Measurements from ENCODE around the gene NEMF.
"Not testable (repeated sequence)": the region's sequence is repeated elsewhere in the genome, so short reads cannot be mapped to it uniquely, and the experiment has no call there.

NEMF gene

DNA sequence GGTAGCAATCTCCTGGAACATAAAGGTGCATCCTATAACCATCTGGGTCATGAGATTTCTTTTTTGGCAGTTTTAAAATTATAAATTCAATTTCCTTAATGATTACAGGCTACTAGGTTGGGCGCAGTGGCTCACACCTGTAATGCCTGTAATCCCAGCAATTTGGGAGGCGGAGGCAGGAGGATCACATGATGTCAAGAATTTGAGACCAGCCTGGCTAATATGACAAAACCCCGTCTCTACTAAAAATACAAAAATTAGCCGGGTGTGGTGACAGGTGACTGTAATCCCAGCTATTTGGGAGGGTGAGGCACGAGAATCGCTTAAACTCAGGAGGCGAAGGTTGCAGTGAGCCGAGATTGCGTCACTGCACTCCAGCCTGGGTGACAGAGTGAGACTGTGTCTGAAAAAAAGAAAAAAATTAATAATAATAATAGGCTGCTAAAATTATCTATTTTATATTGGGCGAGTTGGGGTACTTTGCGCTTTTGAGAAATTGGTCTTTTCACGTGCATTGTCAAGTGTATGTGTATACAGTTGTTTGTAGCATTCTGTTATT is 23.1 kb upstream of the NEMF start:
- DNase-seq, result no peak

GRCh38 chr14:49873548-49873947 is 21.0 kb upstream of the NEMF start:
- DNase-seq, result not testable (repeated sequence)

DNA sequence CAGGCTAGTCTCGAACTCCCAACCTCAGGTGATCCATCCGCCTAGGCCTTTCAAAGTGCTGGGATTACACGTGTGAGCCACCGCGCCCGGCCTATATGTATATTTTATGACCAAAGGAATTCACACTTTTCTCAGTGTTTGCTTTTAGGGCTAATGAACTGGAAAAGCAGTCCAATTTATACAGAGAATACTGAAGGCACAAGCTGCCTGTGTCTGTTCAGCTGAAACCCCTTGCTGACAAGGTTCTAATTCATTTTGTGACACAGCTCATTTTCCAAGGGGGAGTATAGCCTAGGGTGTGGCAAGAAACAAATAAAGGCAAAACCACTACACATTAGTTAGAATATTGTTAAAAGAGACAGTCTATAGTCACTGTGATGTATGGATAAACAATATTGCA is 18.3 kb upstream of the NEMF start:
- no peak for DNase-seq

GRCh38 chr14:49868720-49869114 is 16.1 kb upstream of the NEMF start:
- DNase-seq, result no peak

GRCh38 chr14:49867831-49868719 is 15.5 kb upstream of the NEMF start:
- peak; percentile 98 for DNase-seq

DNA sequence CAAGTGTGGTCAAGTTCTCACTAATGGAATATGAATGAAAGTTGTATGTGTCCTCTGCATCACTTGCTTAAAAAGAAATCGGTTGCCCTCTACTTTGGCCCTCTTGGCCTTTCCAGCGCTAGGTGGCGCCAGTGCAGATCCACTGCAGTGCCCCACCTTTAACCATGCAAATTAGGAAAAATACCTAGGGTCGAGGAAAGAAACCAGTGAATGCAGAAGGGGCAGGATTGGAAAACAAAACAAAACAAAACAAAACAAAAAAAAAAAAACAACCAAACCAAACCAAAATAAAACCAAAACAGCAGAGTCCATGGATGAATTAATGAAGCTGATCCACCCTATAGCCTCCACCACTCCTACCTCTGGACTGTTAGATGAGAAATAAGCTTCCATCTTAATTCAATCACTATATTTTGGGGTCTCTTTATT is 12.9 kb upstream of the NEMF start:
- DNase-seq, result peak; percentile 87

- DNase-seq, result no peak
Observed at GRCh38 chr14:49863487-49864281, 11.1 kb upstream of the NEMF start.

GRCh38 chr14:49862089-49862673 is 9.6 kb upstream of the NEMF start:
- peak; percentile 77 for DNase-seq

- peak; percentile 60 for DNase-seq
Observed at GRCh38 chr14:49861699-49862088, 9.1 kb upstream of the NEMF start.

GRCh38 chr14:49860988-49861698 is 8.6 kb upstream of the NEMF start:
- no peak for DNase-seq

DNA sequence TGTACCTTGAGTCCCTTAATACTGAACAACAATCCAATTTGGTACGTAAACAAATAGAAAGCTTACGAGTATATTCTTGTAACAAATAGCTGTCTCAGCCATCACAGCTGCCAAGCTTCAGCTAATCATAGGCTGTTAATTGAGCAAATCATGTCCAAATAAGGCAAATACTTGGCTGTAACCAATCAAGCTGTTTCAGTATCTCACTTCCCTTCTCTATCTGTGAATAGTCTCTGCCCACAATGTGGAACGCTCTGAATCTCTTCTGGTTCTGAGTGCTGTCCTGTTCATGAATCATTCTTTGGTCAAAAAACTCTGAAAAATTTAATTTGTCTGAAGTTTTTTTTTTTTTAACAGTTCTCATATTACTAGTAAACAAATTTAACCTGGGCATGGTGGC is 5.8 kb upstream of the NEMF start:
- DNase-seq, result no peak

DNA sequence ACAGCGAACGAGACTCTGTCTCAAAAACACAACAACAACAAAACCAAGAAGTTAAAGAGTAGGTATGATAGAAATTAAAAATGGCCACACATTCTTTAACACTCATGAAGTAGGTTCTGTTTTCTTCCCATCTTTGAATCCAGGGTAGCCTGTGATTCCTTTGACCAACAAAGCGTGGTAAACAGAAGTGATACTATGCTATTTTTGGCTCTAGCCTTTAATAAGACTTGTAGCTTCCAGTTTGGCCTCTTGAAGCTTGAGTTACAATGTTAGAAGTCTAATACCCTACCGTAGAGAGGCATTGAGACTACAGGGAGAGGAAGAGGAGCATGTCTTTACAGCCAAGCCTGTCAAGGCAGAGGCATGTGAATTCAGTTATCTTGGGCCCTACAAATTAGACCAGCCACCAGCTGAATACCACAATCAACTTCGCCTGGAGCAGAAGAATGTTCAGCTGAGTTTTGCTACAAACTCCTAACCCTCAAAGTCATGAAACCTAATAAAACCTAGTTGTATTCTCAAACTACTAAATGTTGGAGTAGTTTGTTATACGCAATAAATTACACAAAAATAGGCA is 4.9 kb upstream of the NEMF start:
- no peak for DNase-seq

GRCh38 chr14:49853572-49854375 is 1.2 kb upstream of the NEMF start:
- peak; percentile 64 for DNase-seq

- DNase-seq, result no peak
Observed at GRCh38 chr14:49853158-49853477, 530 bp upstream of the NEMF start.

- no peak for DNase-seq
Observed at GRCh38 chr14:49851813-49852212, 775 bp downstream of the NEMF start.

DNA sequence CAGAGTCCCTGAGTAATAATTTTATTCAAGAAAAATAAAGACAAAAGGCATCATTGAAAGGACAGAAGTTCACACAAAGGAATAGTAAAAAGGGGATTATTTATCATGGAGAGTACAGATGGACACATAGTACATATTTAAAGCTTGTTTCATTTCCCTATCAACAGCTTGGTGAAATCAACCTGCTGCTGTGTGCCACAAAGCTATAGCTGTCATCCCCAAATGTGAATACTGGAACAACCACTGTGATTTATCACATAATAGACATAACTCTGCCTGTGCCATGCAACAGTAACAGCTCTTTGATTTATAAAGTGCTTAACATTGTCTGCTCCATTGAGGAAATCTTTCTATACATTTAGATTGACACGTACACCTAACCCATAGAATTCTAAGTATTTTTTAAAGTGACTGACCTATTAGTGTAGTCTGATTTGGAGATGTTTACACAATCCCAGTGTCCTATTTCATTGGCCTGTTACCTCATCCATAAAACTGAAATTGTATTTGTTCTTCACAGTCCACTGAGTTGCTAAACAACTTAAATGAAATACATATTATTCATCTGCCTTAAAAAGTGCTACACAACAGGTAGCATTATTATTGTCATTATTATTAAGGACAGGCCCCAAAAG is 3.3 kb downstream of the NEMF start:
- DNase-seq, result no peak

- DNase-seq, result no peak
Observed at GRCh38 chr14:49828640-49829039, 23.9 kb downstream of the NEMF start.

DNA sequence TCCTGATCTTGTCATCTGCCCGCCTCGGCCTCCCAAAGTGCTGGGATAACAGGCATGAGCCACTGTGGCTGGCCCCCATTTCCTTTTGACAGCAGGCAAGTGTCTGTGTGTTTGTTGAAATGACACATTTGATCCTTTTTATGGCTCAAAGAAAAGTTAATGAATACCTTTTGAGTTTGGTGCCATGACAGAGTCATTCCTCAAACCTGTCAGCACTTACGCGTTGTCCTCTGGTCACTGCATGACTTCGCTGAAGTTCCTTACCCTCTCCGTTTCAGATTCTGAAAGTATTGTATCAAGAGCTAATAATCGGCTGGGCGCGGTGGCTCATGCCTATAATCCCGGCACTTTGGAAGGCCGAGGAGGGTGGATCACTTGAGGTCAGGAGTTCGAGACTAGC is 32.4 kb downstream of the NEMF start:
- DNase-seq, result no peak

GRCh38 chr14:49816844-49817243 is 35.7 kb downstream of the NEMF start:
- DNase-seq, result no peak

DNA sequence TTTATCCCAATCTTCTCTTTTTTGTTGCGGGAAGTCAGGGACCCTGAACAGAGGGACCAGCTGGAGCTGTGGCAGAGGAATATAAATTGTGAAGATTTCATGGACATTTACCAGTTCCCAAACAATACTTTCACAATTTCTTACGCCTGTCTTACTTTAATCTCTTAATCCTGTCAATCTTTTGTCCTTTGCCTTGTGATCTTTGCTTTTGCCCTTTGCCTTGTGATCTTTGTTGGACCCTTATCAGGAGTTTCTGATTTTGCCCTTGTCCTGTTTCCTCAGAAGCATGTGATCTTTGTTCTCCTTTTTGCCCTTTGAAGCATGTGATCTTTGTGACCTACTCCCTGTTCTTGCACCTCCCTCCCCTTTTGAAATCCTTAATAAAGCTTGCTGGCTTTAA is 36.5 kb downstream of the NEMF start:
- not testable (repeated sequence) for DNase-seq

- no peak for DNase-seq
Observed at GRCh38 chr14:49808780-49809179, 43.8 kb downstream of the NEMF start.
